Measurements from ENCODE around the gene FGF12. TPM values are rescaled to one million over a fixed set of nuclear protein-coding genes. Genes with fewer than 3 reads are reported as not detected.
"Not testable (repeated sequence)": the region's sequence is repeated elsewhere in the genome, so short reads cannot be mapped to it uniquely, and the experiment has no call there.

Gene FGF12
- total RNA-seq, 1 donor from 2014 or later, result 3.9 TPM

DNA sequence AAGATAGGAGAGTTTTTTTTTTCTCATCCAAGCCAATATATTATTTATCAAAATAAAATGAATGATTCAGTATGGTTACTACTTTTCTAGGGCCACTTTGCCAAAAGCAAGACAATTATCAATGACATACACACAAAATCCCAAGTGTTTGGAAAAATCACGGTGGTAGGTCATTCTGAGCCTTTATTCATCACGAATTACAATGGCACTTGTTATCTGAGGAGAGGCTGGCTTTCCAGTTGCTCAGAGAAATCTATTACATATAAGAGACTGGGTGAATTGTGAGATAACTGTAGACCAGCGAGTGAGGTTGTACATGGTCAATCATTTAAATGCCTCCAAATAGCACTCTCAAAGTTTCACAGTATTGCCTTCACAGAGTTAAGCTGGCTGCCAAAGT is 20.4 kb upstream of the FGF12 start:
- no peak overlapping the region for H3K27ac ChIP-seq
- no peaks in the 10 kb centered on the region for H3K27me3 ChIP-seq (ENCODE audit: low read depth)
- no peak for DNase-seq
- no peaks in the 10 kb centered on the region for H3K9me3 ChIP-seq
- intact Hi-C loops (cut with DNase I), result no loop called here
- no peak for ATAC-seq
- no peak overlapping the region for H3K4me3 ChIP-seq
- H3K4me1 ChIP-seq, result no peaks in the 10 kb centered on the region
- H3K36me3 ChIP-seq, result no peaks in the 10 kb centered on the region
- TF ChIP-seq, protein P1, sequence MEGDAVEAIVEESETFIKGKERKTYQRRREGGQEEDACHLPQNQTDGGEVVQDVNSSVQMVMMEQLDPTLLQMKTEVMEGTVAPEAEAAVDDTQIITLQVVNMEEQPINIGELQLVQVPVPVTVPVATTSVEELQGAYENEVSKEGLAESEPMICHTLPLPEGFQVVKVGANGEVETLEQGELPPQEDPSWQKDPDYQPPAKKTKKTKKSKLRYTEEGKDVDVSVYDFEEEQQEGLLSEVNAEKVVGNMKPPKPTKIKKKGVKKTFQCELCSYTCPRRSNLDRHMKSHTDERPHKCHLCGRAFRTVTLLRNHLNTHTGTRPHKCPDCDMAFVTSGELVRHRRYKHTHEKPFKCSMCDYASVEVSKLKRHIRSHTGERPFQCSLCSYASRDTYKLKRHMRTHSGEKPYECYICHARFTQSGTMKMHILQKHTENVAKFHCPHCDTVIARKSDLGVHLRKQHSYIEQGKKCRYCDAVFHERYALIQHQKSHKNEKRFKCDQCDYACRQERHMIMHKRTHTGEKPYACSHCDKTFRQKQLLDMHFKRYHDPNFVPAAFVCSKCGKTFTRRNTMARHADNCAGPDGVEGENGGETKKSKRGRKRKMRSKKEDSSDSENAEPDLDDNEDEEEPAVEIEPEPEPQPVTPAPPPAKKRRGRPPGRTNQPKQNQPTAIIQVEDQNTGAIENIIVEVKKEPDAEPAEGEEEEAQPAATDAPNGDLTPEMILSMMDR (IDR thresholded peaks at IDR 0.05), result no peak

DNA sequence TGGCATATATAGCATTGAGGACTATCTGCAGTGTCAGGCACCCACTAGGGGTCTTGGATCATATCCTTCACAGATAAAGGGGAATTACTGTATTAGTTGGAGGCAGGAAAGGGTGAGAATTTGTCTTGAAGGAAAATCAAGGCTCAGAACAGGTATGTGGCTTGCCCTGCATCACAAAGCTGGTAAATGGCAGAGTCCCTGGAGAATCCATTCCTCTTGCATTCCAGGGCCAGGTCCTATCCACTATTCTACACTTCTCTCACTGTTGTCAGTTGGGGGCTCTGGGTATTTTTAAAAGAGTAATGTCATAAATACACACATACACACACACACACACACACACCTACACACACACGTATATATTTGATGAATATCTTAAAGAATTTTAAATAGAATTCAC is 19.8 kb upstream of the FGF12 start:
- ATAC-seq, result no peak
- H3K4me3 ChIP-seq, result no peak overlapping the region
- no peaks in the 10 kb centered on the region for H3K9me3 ChIP-seq
- H3K4me1 ChIP-seq, result no peaks in the 10 kb centered on the region
- intact Hi-C loops (cut with DNase I), result no loop called here
- no peaks in the 10 kb centered on the region for H3K36me3 ChIP-seq
- TF ChIP-seq, protein P1 (IDR thresholded peaks at IDR 0.05), result no peak
- H3K27me3 ChIP-seq (ENCODE audit: low read depth), result no peaks in the 10 kb centered on the region
- no peak overlapping the region for H3K27ac ChIP-seq
- DNase-seq, result no peak

DNA sequence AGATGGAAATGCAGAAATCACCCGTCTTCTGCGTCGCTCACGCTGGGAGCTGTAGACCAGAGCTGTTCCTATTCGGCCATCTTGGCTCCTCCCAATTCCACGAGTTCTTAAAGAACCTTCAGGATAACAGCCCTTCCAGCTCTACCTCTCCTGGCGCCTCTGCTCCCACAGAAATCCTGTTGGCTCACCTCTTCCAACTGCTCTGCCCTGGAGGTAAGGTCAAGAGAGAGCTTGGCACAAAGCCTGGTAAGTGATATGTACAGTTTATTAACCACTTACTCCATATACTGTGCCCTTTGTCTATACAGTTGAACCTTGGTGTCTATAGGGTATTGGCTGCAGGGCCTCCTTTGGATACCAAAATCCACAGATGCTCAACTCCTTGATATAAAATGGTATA is 17.8 kb upstream of the FGF12 start:
- TF ChIP-seq, protein P1 (IDR thresholded peaks at IDR 0.05), result no peak
- ATAC-seq, result no peak

DNA sequence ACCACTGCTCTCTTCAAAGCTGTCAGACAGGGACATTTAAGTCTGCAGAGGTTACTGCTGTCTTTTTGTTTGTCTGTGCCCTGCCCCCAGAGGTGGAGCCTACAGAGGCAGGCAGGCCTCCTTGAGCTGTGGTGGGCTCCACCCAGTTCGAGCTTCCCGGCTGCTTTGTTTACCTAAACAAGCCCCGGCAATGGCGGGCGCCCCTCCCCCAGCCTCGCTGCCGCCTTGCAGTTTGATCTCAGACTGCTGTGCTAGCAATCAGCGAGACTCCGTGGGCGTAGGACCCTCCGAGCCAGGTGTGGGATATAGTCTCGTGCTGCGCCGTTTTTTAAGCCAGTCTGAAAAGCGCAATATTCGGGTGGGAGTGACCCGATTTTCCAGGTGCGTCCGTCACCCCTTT is 17.3 kb upstream of the FGF12 start:
- H3K36me3 ChIP-seq; H3K4me3 ChIP-seq; ATAC-seq; DNase-seq; H3K27me3 ChIP-seq (ENCODE audit: low read depth); intact Hi-C loops (cut with DNase I); H3K4me1 ChIP-seq; H3K27ac ChIP-seq; H3K9me3 ChIP-seq: not testable (repeated sequence)

More for the DNA sequence above, 17.8 kb upstream of the FGF12 start:
- Histone ChIP-seq H3K9me3 (no peaks in the 10 kb centered on the region), H3K36me3 (no peaks in the 10 kb centered on the region), H3K4me3 (no peak overlapping the region), H3K4me1 (no peaks in the 10 kb centered on the region), H3K27ac (no peak overlapping the region), H3K27me3 (ENCODE audit: low read depth) (no peaks in the 10 kb centered on the region)
- intact Hi-C loops (cut with DNase I), result no loop called here
- no peak for DNase-seq

DNA sequence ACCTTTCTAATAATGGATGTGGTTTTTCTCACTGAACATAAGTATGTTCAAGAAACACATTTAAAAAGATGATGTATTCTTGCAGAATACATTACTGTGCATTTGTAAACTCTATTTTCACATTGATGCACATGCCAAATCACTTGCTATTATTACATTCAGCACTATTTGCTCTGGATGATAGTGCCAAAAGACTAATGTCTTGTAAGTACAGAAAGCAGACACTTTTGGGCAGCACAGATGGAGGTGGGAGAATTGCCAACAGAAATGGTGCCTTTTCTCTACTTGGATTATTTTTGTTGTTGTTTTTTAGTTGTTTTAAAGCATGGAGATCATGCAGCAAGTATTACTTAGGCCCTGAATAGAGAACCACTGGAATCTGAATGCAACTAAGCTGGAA is 10.2 kb upstream of the FGF12 start:
- Histone ChIP-seq H3K9me3 (no peaks in the 10 kb centered on the region), H3K27me3 (ENCODE audit: low read depth) (no peaks in the 10 kb centered on the region), H3K27ac (no peak overlapping the region), H3K4me1 (no peaks in the 10 kb centered on the region), H3K36me3 (no peaks in the 10 kb centered on the region), H3K4me3 (no peak overlapping the region)
- TF ChIP-seq, protein P1 (IDR thresholded peaks at IDR 0.05), result no peak
- no peak for ATAC-seq
- intact Hi-C loops (cut with DNase I), result no loop called here
- DNase-seq, result no peak

DNA sequence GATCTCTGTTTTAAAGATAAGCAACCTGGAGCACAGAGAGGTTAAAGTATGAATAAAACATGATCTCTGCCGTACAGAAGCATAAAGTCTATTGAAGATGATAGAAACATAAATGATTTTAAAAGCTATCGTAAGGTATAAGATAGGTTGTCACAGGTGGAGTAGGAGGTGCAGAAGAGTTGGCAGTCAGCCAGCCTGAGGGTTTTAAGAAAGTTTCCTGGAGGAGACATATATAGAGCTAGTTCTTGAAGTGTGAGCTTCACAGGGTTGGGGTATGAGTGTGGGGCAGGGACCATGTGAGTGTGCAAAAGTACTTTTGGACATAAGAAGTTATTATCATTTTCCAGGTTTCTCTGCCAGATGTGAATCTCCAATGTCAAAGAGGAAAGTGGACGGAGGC is 3.9 kb upstream of the FGF12 start:
- TF ChIP-seq, protein P1 (IDR thresholded peaks at IDR 0.05), result no peak
- H3K27ac ChIP-seq, result no peak overlapping the region
- no peaks in the 10 kb centered on the region for H3K4me1 ChIP-seq
- no peak for ATAC-seq
- no peaks in the 10 kb centered on the region for H3K36me3 ChIP-seq
- no peak overlapping the region for H3K4me3 ChIP-seq
- H3K9me3 ChIP-seq, result no peaks in the 10 kb centered on the region
- no peaks in the 10 kb centered on the region for H3K27me3 ChIP-seq (ENCODE audit: low read depth)
- intact Hi-C loops (cut with DNase I), result no loop called here
- DNase-seq, result no peak
